ENCODE data around the gene TACO1. TPM values are rescaled to one million over a fixed set of nuclear protein-coding genes. Genes with fewer than 3 reads are reported as not detected.

TACO1 gene
- total and polyA plus RNA-seq, 2 donors from 2014 or later, result 18.4 to 80.1 TPM

- H3K27me3 ChIP-seq (ENCODE audit: control insufficient read depth, insufficient read depth, low read length), result no peaks in the 10 kb centered on the region
- TF ChIP-seq CTCF (IDR thresholded peaks at IDR 0.05; ENCODE audit: borderline replicate concordance, extremely low read depth, insufficient read depth), result no peak
- no peaks in the 10 kb centered on the region for H3K9me3 ChIP-seq (ENCODE audit: control insufficient read depth in 2 of 3, insufficient read depth in 1 of 3, low read length in 3 of 3)
- H3K9ac ChIP-seq (ENCODE audit: low read length in 3 of 3), result no peak overlapping the region
- peaks cover 0 to 9% (median 4%) of the 10 kb centered on the region in 3 donors for H3K4me1 ChIP-seq (ENCODE audit: control insufficient read depth in 2 of 3, insufficient read depth in 2 of 3, low read depth in 1 of 3, low read length in 3 of 3)
- no peak for DNase-seq
- no peak overlapping the region for H3K27ac ChIP-seq (ENCODE audit: low read depth in 2 of 2, low read length in 2 of 2)
- intact Hi-C loops (cut with DNase I), result no loop called here
- H3K36me3 ChIP-seq (ENCODE audit: control insufficient read depth in 2 of 3, insufficient read depth in 3 of 3, low read length in 3 of 3), result no peaks in the 10 kb centered on the region
- no peak overlapping the region for H3K4me3 ChIP-seq (ENCODE audit: low read length in 3 of 3)
- FAIRE-seq, result no peak
These were observed 45.1 kb upstream of the TACO1 start for GRCh38 chr17:63555500-63556156.

GRCh38 chr17:63557416-63557815 lies 43.3 kb upstream of the TACO1 start:
- H3K27me3 ChIP-seq (ENCODE audit: control insufficient read depth, insufficient read depth, low read length), result no peaks in the 10 kb centered on the region
- no peak for TF ChIP-seq CTCF (IDR thresholded peaks at IDR 0.05; ENCODE audit: borderline replicate concordance, extremely low read depth, insufficient read depth)
- intact Hi-C loops (cut with DNase I), result no loop called here
- no peaks in the 10 kb centered on the region for H3K36me3 ChIP-seq (ENCODE audit: control insufficient read depth in 2 of 3, insufficient read depth in 3 of 3, low read length in 3 of 3)
- no peak overlapping the region for H3K4me3 ChIP-seq (ENCODE audit: low read length in 3 of 3)
- DNase-seq (no peak), FAIRE-seq (no peak)
- H3K27ac ChIP-seq (ENCODE audit: low read depth in 2 of 2, low read length in 2 of 2), result no peak overlapping the region
- H3K9ac ChIP-seq (ENCODE audit: low read length in 3 of 3), result no peak overlapping the region
- H3K9me3 ChIP-seq (ENCODE audit: control insufficient read depth in 2 of 3, insufficient read depth in 1 of 3, low read length in 3 of 3), result no peaks in the 10 kb centered on the region
- peaks cover 0 to 7% (median 4%) of the 10 kb centered on the region in 3 donors for H3K4me1 ChIP-seq (ENCODE audit: control insufficient read depth in 2 of 3, insufficient read depth in 2 of 3, low read depth in 1 of 3, low read length in 3 of 3)

GRCh38 chr17:63558441-63558840 lies 42.3 kb upstream of the TACO1 start:
- no peak for DNase-seq
- TF ChIP-seq CTCF (IDR thresholded peaks at IDR 0.05; ENCODE audit: borderline replicate concordance, extremely low read depth, insufficient read depth), result no peak
- H3K4me1 ChIP-seq (ENCODE audit: control insufficient read depth in 2 of 3, insufficient read depth in 2 of 3, low read depth in 1 of 3, low read length in 3 of 3), result no peaks in the 10 kb centered on the region
- no peak overlapping the region for H3K27ac ChIP-seq (ENCODE audit: low read depth in 2 of 2, low read length in 2 of 2)
- no peaks in the 10 kb centered on the region for H3K27me3 ChIP-seq (ENCODE audit: control insufficient read depth, insufficient read depth, low read length)
- no peaks in the 10 kb centered on the region for H3K9me3 ChIP-seq (ENCODE audit: control insufficient read depth in 2 of 3, insufficient read depth in 1 of 3, low read length in 3 of 3)
- no peak overlapping the region for H3K4me3 ChIP-seq (ENCODE audit: low read length in 3 of 3)
- H3K9ac ChIP-seq (ENCODE audit: low read length in 3 of 3), result no peak overlapping the region
- FAIRE-seq, result no peak
- intact Hi-C loops (cut with DNase I), result no loop called here
- H3K36me3 ChIP-seq (ENCODE audit: control insufficient read depth in 2 of 3, insufficient read depth in 3 of 3, low read length in 3 of 3), result no peaks in the 10 kb centered on the region

- Histone ChIP-seq H3K27me3 (ENCODE audit: control insufficient read depth, insufficient read depth, low read length) (no peaks in the 10 kb centered on the region), H3K36me3 (ENCODE audit: control insufficient read depth in 2 of 3, insufficient read depth in 3 of 3, low read length in 3 of 3) (no peaks in the 10 kb centered on the region), H3K9me3 (ENCODE audit: control insufficient read depth in 2 of 3, insufficient read depth in 1 of 3, low read length in 3 of 3) (no peaks in the 10 kb centered on the region), H3K9ac (ENCODE audit: low read length in 3 of 3) (no peak overlapping the region), H3K4me3 (ENCODE audit: low read length in 3 of 3) (no peak overlapping the region), H3K27ac (ENCODE audit: low read depth in 2 of 2, low read length in 2 of 2) (no peak overlapping the region), H3K4me1 (ENCODE audit: control insufficient read depth in 2 of 3, insufficient read depth in 2 of 3, low read depth in 1 of 3, low read length in 3 of 3) (no peaks in the 10 kb centered on the region)
- intact Hi-C loops (cut with DNase I), result no loop called here
- no peak for TF ChIP-seq CTCF (IDR thresholded peaks at IDR 0.05; ENCODE audit: borderline replicate concordance, extremely low read depth, insufficient read depth)
- FAIRE-seq (no peak), DNase-seq (no peak)
These were observed 38.9 kb upstream of the TACO1 start for GRCh38 chr17:63561819-63562218.
